ENCODE results near the gene RIC8B.

GRCh38 chr12:106885541-106886249 lies 111.2 kb downstream of the RIC8B start:
- TF ChIP-seq CTCF (IDR thresholded peaks at IDR 0.05; ENCODE audit: low read length) = no peak
- TF ChIP-seq EZH2 (IDR thresholded peaks at IDR 0.05; ENCODE audit: borderline replicate concordance, low read length) = no peak
